Gastrocnemius medialis (tissue), 4 donors: ENCODE data around the gene NFAT5. TPM values are rescaled to one million over a fixed set of nuclear protein-coding genes. Genes with fewer than 3 reads are reported as not detected.

Source experiments
- ATAC-seq, 2 donors: fragments of 150-250 bp; one replicate each; pipeline ENCODE4 v1.9.1; 2016
- DNase-seq, 2 donors: peaks; one replicate each; pipeline ENCODE4 v3.0.0-alpha.2; 2019
- H3K27ac ChIP-seq, 4 donors: fragments of 200-600 bp; sonication (generic); 1 replicate in 1 of 4; 2 replicates in 3 of 4; pipeline ENCODE4 v1.5.1; 2016 to 2018; ENCODE audit warnings: mild to moderate bottlenecking in 2 of 4, moderate library complexity in 1 of 4
- H3K27me3 ChIP-seq, 3 donors: fragments of 200-600 bp; sonication (generic) in 2 of 3; 1 replicate in 1 of 3; 2 replicates in 2 of 3; pipeline versions ENCODE4 v1.5.1 to v1.6.0; 2016 to 2019; ENCODE audit warnings: mild to moderate bottlenecking in 1 of 3, moderate library complexity in 1 of 3
- H3K36me3 ChIP-seq, 2 donors: fragments of 200-600 bp; sonication (generic) in 1 of 2; one replicate each; pipeline ENCODE4 v1.5.1; 2017 to 2018
- H3K4me1 ChIP-seq, 2 donors: fragments of 200-600 bp; sonication (generic) in 1 of 2; one replicate each; pipeline ENCODE4 v1.5.1; 2016 to 2017; ENCODE audit warnings: mild to moderate bottlenecking in 2 of 2
- H3K4me3 ChIP-seq, 4 donors: fragments of 200-600 bp; sonication (generic) in 3 of 4; 1 replicate in 1 of 4; 2 replicates in 3 of 4; pipeline ENCODE4 v1.5.1; 2016 to 2019; ENCODE audit warnings: mild to moderate bottlenecking in 2 of 4
- H3K9me3 ChIP-seq, 3 donors: fragments of 200-600 bp; sonication (generic) in 2 of 3; 1 replicate in 1 of 3; 2 replicates in 2 of 3; pipeline ENCODE4 v1.5.1; 2016 to 2019
- CTCF ChIP-seq, 5 experiments: fragments of 450-650 bp in 3 of 5; fragments of 200-600 bp in 2 of 5; sonication (generic) in 2 of 5; IDR thresholded peaks in 4 of 5; conservative IDR thresholded peaks in 1 of 5; 1 replicate in 4 of 5; 2 replicates in 1 of 5; pipeline ENCODE4 v1.5.1; 2016 to 2019; ENCODE audit warnings: antibody characterized with exemption in 5 of 5, mild to moderate bottlenecking in 3 of 5, moderate library complexity in 3 of 5
- POLR2A ChIP-seq, 2 donors: fragments of 450-650 bp; IDR thresholded peaks; one replicate each; pipeline ENCODE4 v1.6.1; 2017; ENCODE audit warnings: antibody characterized with exemption in 2 of 2, mild to moderate bottlenecking in 2 of 2, moderate library complexity in 2 of 2
- in situ Hi-C, 4 donors: fragments of 200-750 bp; cut with MboI; loops; one replicate each; pipeline versions ENCODE4 v1.15.0 to v1.8.0; 2017; ENCODE audit warnings: low sequenced_read_pairs in 4 of 4
- intact Hi-C: fragments of 100-400 bp; cut with DNase I; formaldehyde crosslinking; loops from one replicate; pipeline ENCODE4 v1.15.1; 2023; ENCODE audit warnings: low total_unique reads
- total RNA-seq, 4 donors: library from RNA; depleted of rRNA; stranded (reverse); fragments of >200 nt; gene quantifications; one replicate each; pipeline versions ENCODE4 v1.1.0 to v1.2.3, GENCODE V29; 2016

The NFAT5 gene
- total RNA-seq, 4 donors from 2014 or later: 14.4 to 34.2 (median 18.4) TPM

- in situ Hi-C loops: no loop called here
Measured at GRCh38 chr16:69745232-69745612, 179.5 kb downstream of the NFAT5 start.

GRCh38 chr16:69745959-69746358 is 180.2 kb downstream of the NFAT5 start:
- DNase-seq: no peak
- H3K27ac ChIP-seq: no peak overlapping the region
- no peaks in the 10 kb centered on the region for H3K9me3 ChIP-seq
- peaks cover 0 to 100% of the 10 kb centered on the region in 2 donors for H3K36me3 ChIP-seq
- H3K27me3 ChIP-seq: no peaks in the 10 kb centered on the region
- intact Hi-C loops (no loop called here), in situ Hi-C loops (no loop called here)
- ATAC-seq: no peak
- TF ChIP-seq POLR2A (IDR thresholded peaks at IDR 0.05): no peak
- TF ChIP-seq CTCF (IDR thresholded peaks at IDR 0.05 in 4 of 5, conservative IDR thresholded peaks at IDR 0.05 in 1 of 5): no peak
- no peak overlapping the region for H3K4me3 ChIP-seq
- H3K4me1 ChIP-seq: peaks cover 3 to 4% of the 10 kb centered on the region in 2 donors

More at GRCh38 chr16:69745232-69745612, 179.5 kb downstream of the NFAT5 start:
- no peaks in the 10 kb centered on the region for H3K9me3 ChIP-seq
- DNase-seq: no peak
- H3K27me3 ChIP-seq: no peaks in the 10 kb centered on the region
- no peak overlapping the region for H3K27ac ChIP-seq
- no peak for TF ChIP-seq CTCF (IDR thresholded peaks at IDR 0.05 in 4 of 5, conservative IDR thresholded peaks at IDR 0.05 in 1 of 5)
- TF ChIP-seq POLR2A (IDR thresholded peaks at IDR 0.05): no peak
- intact Hi-C loops: no loop called here
- H3K4me1 ChIP-seq: peaks cover 3 to 4% of the 10 kb centered on the region in 2 donors
- ATAC-seq: no peak
- H3K4me3 ChIP-seq: no peak overlapping the region
- H3K36me3 ChIP-seq: peaks cover 0 to 98% of the 10 kb centered on the region in 2 donors

DNA sequence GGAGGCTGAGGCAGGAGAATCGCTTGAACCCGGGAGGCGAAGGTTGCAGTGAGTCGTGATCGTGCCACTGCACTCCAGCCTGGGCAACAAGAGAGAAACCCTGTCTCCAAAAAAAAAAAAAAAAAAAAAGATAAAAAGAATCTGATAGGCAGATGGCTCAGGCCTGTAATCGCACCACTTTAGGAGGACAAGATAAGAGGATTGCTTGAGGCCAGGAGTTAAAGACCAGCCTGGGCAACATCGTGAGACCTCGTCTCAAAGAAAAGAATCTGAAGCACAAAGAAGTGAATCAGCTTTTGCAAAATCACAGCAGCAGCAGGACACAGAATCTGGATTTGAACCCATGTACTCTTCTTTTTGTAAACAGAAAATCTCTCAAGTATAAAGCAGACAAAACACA is 181.3 kb downstream of the NFAT5 start:
- Histone ChIP-seq H3K27ac (no peak overlapping the region), H3K27me3 (no peaks in the 10 kb centered on the region), H3K4me3 (no peak overlapping the region), H3K9me3 (no peaks in the 10 kb centered on the region), H3K36me3 (peaks cover 0 to 100% of the 10 kb centered on the region in 2 donors), H3K4me1 (no peaks in the 10 kb centered on the region)
- intact Hi-C loops (no loop called here), in situ Hi-C loops (no loop called here)
- ATAC-seq (no peak), DNase-seq (no peak)
- no peak for TF ChIP-seq CTCF (IDR thresholded peaks at IDR 0.05 in 4 of 5, conservative IDR thresholded peaks at IDR 0.05 in 1 of 5)
- TF ChIP-seq POLR2A (IDR thresholded peaks at IDR 0.05): no peak

DNA sequence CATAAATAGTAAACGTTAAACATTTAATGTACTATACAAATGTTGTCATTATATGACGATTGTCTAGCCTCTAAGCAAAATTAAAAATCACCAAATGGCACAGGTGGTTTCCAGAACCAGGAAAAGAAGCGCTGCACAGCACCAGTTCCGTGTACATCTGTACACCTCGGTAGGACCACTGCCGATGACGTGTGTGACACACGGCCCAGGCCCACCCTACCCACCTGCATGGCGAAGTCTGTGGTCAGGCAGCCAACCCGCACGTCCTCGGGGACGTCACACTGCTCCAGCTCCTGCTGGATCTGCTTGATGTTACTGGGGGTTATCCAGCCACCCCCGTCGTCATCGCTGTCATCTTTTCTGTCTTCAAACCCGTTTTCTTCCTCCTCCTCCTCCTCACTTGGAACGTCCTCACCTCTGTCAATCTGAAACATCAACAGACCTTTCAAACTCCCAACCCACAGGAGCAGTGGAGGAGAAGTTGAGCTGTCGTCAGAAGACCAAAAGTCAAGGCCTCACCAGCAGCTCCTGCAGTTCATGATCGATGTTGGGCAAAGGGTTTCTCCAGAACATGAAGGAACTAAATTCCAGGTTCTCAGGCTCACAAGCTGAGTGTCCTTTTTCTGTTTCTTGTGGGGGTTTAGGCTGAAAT is 183.1 kb downstream of the NFAT5 start:
- in situ Hi-C loops (no loop called here), intact Hi-C loops (no loop called here)
- Histone ChIP-seq H3K36me3 (peaks cover 0 to 88% of the 10 kb centered on the region in 2 donors), H3K9me3 (no peaks in the 10 kb centered on the region), H3K4me3 (no peak overlapping the region), H3K4me1 (peaks cover 7 to 8% of the 10 kb centered on the region in 2 donors), H3K27ac (no peak overlapping the region), H3K27me3 (no peaks in the 10 kb centered on the region)
- ATAC-seq (no peak), DNase-seq (no peak)
- no peak for TF ChIP-seq POLR2A (IDR thresholded peaks at IDR 0.05)
- TF ChIP-seq CTCF (IDR thresholded peaks at IDR 0.05 in 4 of 5, conservative IDR thresholded peaks at IDR 0.05 in 1 of 5): no peak
